ENCODE data around the gene BAIAP2L1.
A peak's percentile ranks its signal among the peaks of the same experiment; 100 is the strongest.

BAIAP2L1 gene

DNA sequence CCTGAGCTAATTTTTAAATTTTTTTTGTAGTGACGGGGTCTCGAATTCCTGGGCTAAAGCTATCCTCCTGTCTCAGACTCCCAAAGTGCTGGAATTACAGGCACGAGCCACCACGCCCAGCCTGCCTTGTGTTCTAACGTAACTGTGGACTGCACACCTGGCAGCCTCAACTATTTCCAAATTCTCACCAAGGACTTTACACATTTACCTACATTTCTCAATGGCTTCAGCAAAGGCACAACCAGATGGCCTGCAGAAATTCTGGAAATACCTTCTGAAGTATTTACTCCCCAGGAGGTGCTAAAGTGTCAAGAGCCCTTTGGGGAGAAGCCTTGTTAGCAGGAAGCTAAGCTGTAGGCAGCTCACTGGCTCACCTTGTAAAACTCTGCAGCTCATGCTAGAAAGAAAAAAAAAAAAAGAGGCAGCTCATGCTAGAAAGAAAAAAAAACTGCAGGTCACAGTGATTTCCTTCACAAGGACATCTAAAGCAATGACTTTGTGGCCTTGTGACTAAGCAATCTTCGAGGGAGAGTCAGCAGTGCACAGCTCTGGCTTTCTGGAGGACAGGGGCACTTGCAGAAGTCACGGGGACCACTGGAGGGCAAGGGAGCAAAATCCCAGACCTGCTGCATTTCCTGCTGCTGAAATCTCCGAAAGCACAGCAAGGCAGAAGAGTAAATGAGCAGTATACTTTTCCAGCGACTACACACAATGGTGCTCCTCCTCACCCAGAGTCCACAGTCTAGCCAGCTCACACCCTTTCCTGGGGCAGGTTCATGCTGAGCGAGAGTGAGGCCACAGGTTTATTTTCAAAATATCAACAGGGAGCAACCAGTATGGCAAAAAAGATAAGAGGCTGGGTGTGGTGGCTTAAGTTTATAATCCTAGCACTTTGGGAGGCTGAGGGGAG is 40.4 kb downstream of the BAIAP2L1 start:
- no peak overlapping the region for H2AFZ ChIP-seq (ENCODE audit: low read depth, low read length)
- H3K4me1 ChIP-seq (ENCODE audit: control insufficient read depth, insufficient read depth, low read depth, low read length) = peaks cover 19% of the 10 kb centered on the region
- 75% methylated on average over 10 of the region's 10 CpGs for WGBS
- H3K4ac ChIP-seq (ENCODE audit: low read depth in 1 of 2, low read length in 2 of 2) = no peak overlapping the region
- no peak overlapping the region for H4K8ac ChIP-seq (ENCODE audit: low read length)
- peaks cover 26% of the 10 kb centered on the region for H3K79me1 ChIP-seq (replicated peaks; ENCODE audit: low read length, poor library complexity, severe bottlenecking)
- H3K18ac ChIP-seq (ENCODE audit: low read depth in 1 of 2, low read length in 2 of 2) = peak overlapping the region in 1 of 2 experiments; percentile 50
- peak overlapping the region; percentile 70 for H3K27ac ChIP-seq (ENCODE audit: low read length, poor library complexity, severe bottlenecking)
- no peaks in the 10 kb centered on the region for H3K27me3 ChIP-seq (ENCODE audit: control insufficient read depth in 1 of 2, insufficient read depth in 1 of 2, low read length in 2 of 2)
- H2AK5ac ChIP-seq (ENCODE audit: low read length, severe bottlenecking) = no peak overlapping the region
- H2BK5ac ChIP-seq (ENCODE audit: low read depth, low read length, poor library complexity, severe bottlenecking) = no peak overlapping the region
- H2BK15ac ChIP-seq (ENCODE audit: low read depth, poor library complexity, severe bottlenecking) = no peak overlapping the region
- H3K23ac ChIP-seq (ENCODE audit: low read length in 2 of 2) = no peak overlapping the region
- no peak overlapping the region for H3K4me3 ChIP-seq (ENCODE audit: insufficient read depth in 1 of 2, low read depth in 1 of 2, low read length in 2 of 2)
- DNase-seq = peak; percentile 19
- peaks cover 0 to 18% of the 10 kb centered on the region in 2 experiments for H3K36me3 ChIP-seq (ENCODE audit: control insufficient read depth in 1 of 2, insufficient read depth in 2 of 2, low read depth in 1 of 2, low read length in 2 of 2)
- no peaks in the 10 kb centered on the region for H3K9me3 ChIP-seq (ENCODE audit: control insufficient read depth, low read length)
- no peak overlapping the region for H3K4me2 ChIP-seq (ENCODE audit: low read length, poor library complexity, severe bottlenecking)
- H2BK12ac ChIP-seq (ENCODE audit: low read length in 2 of 2) = no peak overlapping the region
- no peak overlapping the region for H4K91ac ChIP-seq (ENCODE audit: low read length)
- H2BK120ac ChIP-seq (ENCODE audit: low read depth, low read length) = no peak overlapping the region
- H3K14ac ChIP-seq (ENCODE audit: low read length in 2 of 2) = no peak overlapping the region
- H3K9ac ChIP-seq (ENCODE audit: low read length) = no peak overlapping the region

DNA sequence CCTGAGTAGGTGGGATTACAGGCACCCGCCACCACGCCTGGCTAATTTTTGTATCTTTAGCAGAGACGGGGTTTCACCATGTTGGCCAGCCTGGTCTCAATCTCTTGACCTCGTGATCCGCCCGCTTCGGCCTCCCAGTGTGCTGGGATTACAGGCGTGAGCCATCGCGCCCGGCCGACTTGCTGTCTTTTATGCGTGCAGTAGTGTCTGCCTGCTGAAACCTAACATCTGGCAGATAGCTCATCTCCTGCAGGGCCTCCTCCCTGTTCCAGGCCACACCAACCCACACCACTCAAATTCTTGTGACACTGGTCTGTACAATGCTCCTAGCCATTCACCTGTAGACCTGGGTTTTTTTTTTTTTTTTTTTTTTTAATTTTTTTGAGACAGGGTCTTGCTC is 41.5 kb downstream of the BAIAP2L1 start:
- Histone ChIP-seq H2BK120ac (ENCODE audit: low read depth, low read length) (no peak overlapping the region), H4K91ac (ENCODE audit: low read length) (no peak overlapping the region), H2BK5ac (ENCODE audit: low read depth, low read length, poor library complexity, severe bottlenecking) (no peak overlapping the region), H3K27ac (ENCODE audit: low read length, poor library complexity, severe bottlenecking) (no peak overlapping the region), H2BK15ac (ENCODE audit: low read depth, poor library complexity, severe bottlenecking) (no peak overlapping the region), H3K14ac (ENCODE audit: low read length in 2 of 2) (no peak overlapping the region), H3K18ac (ENCODE audit: low read depth in 1 of 2, low read length in 2 of 2) (no peak overlapping the region), H2AK5ac (ENCODE audit: low read length, severe bottlenecking) (no peak overlapping the region), H3K36me3 (ENCODE audit: control insufficient read depth in 1 of 2, insufficient read depth in 2 of 2, low read depth in 1 of 2, low read length in 2 of 2) (peaks cover 0 to 23% of the 10 kb centered on the region in 2 experiments), H3K9ac (ENCODE audit: low read length) (no peak overlapping the region), H3K4ac (ENCODE audit: low read depth in 1 of 2, low read length in 2 of 2) (no peak overlapping the region), H3K79me1 (replicated peaks; ENCODE audit: low read length, poor library complexity, severe bottlenecking) (peaks cover 20% of the 10 kb centered on the region), H2AFZ (ENCODE audit: low read depth, low read length) (no peak overlapping the region), H3K4me2 (ENCODE audit: low read length, poor library complexity, severe bottlenecking) (no peak overlapping the region), H2BK12ac (ENCODE audit: low read length in 2 of 2) (no peak overlapping the region), H3K4me1 (ENCODE audit: control insufficient read depth, insufficient read depth, low read depth, low read length) (peaks cover 27% of the 10 kb centered on the region), H3K4me3 (ENCODE audit: insufficient read depth in 1 of 2, low read depth in 1 of 2, low read length in 2 of 2) (no peak overlapping the region), H4K8ac (ENCODE audit: low read length) (no peak overlapping the region), H3K23ac (ENCODE audit: low read length in 2 of 2) (no peak overlapping the region), H3K27me3 (ENCODE audit: control insufficient read depth in 1 of 2, insufficient read depth in 1 of 2, low read length in 2 of 2) (no peaks in the 10 kb centered on the region), H3K9me3 (ENCODE audit: control insufficient read depth, low read length) (no peaks in the 10 kb centered on the region)
- WGBS = 97% methylated on average over 13 of the region's 13 CpGs
- DNase-seq = no peak

DNA sequence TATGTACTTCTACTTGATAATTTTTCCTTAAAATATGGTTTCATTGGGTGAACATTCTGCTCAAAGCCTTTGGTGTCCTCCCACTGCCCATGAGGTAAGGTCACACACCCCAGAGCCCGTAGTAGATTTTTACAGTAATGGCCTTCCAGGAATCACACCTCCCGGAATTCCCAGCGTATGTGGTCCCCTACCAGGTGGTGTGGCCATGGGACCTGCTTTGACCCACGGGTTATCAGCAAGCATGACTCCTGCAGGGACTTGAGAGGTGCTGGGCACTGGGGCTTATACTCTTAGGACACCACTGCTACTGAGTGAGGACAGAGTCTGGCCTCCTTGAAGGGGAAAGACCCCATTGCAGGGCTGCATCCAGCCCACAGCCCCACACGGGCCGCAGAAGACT is 42.2 kb downstream of the BAIAP2L1 start:
- H3K27ac ChIP-seq (ENCODE audit: low read length, poor library complexity, severe bottlenecking) = no peak overlapping the region
- WGBS = 98% methylated on average over 6 of the region's 6 CpGs
- no peaks in the 10 kb centered on the region for H3K27me3 ChIP-seq (ENCODE audit: control insufficient read depth in 1 of 2, insufficient read depth in 1 of 2, low read length in 2 of 2)
- no peak overlapping the region for H3K18ac ChIP-seq (ENCODE audit: low read depth in 1 of 2, low read length in 2 of 2)
- H4K91ac ChIP-seq (ENCODE audit: low read length) = no peak overlapping the region
- H3K4me2 ChIP-seq (ENCODE audit: low read length, poor library complexity, severe bottlenecking) = no peak overlapping the region
- no peak overlapping the region for H2AFZ ChIP-seq (ENCODE audit: low read depth, low read length)
- no peaks in the 10 kb centered on the region for H3K9me3 ChIP-seq (ENCODE audit: control insufficient read depth, low read length)
- no peak overlapping the region for H2BK5ac ChIP-seq (ENCODE audit: low read depth, low read length, poor library complexity, severe bottlenecking)
- no peak overlapping the region for H3K4me3 ChIP-seq (ENCODE audit: insufficient read depth in 1 of 2, low read depth in 1 of 2, low read length in 2 of 2)
- H3K23ac ChIP-seq (ENCODE audit: low read length in 2 of 2) = no peak overlapping the region
- peaks cover 0 to 23% of the 10 kb centered on the region in 2 experiments for H3K36me3 ChIP-seq (ENCODE audit: control insufficient read depth in 1 of 2, insufficient read depth in 2 of 2, low read depth in 1 of 2, low read length in 2 of 2)
- H3K14ac ChIP-seq (ENCODE audit: low read length in 2 of 2) = no peak overlapping the region
- no peak overlapping the region for H2BK15ac ChIP-seq (ENCODE audit: low read depth, poor library complexity, severe bottlenecking)
- no peak for DNase-seq
- no peak overlapping the region for H2BK12ac ChIP-seq (ENCODE audit: low read length in 2 of 2)
- no peak overlapping the region for H2BK120ac ChIP-seq (ENCODE audit: low read depth, low read length)
- H3K9ac ChIP-seq (ENCODE audit: low read length) = no peak overlapping the region
- H3K79me1 ChIP-seq (replicated peaks; ENCODE audit: low read length, poor library complexity, severe bottlenecking) = peaks cover 14% of the 10 kb centered on the region
- peak overlapping the region; percentile 86 for H2AK5ac ChIP-seq (ENCODE audit: low read length, severe bottlenecking)
- H4K8ac ChIP-seq (ENCODE audit: low read length) = no peak overlapping the region
- no peak overlapping the region for H3K4ac ChIP-seq (ENCODE audit: low read depth in 1 of 2, low read length in 2 of 2)
- peaks cover 28% of the 10 kb centered on the region for H3K4me1 ChIP-seq (ENCODE audit: control insufficient read depth, insufficient read depth, low read depth, low read length)

DNA sequence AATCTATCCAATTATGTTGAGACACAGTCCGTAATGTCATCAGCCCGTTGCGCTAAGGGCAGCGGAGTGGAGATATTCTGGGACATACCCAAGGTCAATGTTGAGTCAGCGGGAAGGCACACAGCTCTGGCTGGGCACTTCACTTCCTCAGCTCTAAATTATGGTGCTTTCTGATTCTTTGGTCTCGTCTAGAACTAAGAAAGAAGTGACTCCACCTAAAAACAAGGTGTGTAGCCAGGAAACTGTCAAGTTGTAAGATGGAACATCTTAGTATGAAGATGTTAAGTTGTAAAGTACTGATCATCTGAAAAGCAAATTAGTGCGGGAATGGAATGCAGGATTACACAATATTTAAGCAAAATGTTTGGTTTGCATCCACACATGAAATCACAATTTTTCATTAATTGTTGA is 43.1 kb downstream of the BAIAP2L1 start:
- no peak overlapping the region for H3K4me2 ChIP-seq (ENCODE audit: low read length, poor library complexity, severe bottlenecking)
- no peak overlapping the region for H3K23ac ChIP-seq (ENCODE audit: low read length in 2 of 2)
- H3K4me3 ChIP-seq (ENCODE audit: insufficient read depth in 1 of 2, low read depth in 1 of 2, low read length in 2 of 2) = no peak overlapping the region
- H2AFZ ChIP-seq (ENCODE audit: low read depth, low read length) = no peak overlapping the region
- H3K14ac ChIP-seq (ENCODE audit: low read length in 2 of 2) = no peak overlapping the region
- H3K27ac ChIP-seq (ENCODE audit: low read length, poor library complexity, severe bottlenecking) = peak overlapping the region; percentile 53
- H3K9ac ChIP-seq (ENCODE audit: low read length) = no peak overlapping the region
- H3K18ac ChIP-seq (ENCODE audit: low read depth in 1 of 2, low read length in 2 of 2) = no peak overlapping the region
- H3K36me3 ChIP-seq (ENCODE audit: control insufficient read depth in 1 of 2, insufficient read depth in 2 of 2, low read depth in 1 of 2, low read length in 2 of 2) = peaks cover 0 to 23% of the 10 kb centered on the region in 2 experiments
- no peak overlapping the region for H2AK5ac ChIP-seq (ENCODE audit: low read length, severe bottlenecking)
- no peak overlapping the region for H2BK5ac ChIP-seq (ENCODE audit: low read depth, low read length, poor library complexity, severe bottlenecking)
- H3K27me3 ChIP-seq (ENCODE audit: control insufficient read depth in 1 of 2, insufficient read depth in 1 of 2, low read length in 2 of 2) = no peaks in the 10 kb centered on the region
- H4K91ac ChIP-seq (ENCODE audit: low read length) = no peak overlapping the region
- no peak overlapping the region for H2BK120ac ChIP-seq (ENCODE audit: low read depth, low read length)
- no peaks in the 10 kb centered on the region for H3K9me3 ChIP-seq (ENCODE audit: control insufficient read depth, low read length)
- WGBS = 63% methylated on average over 6 of the region's 7 CpGs
- H3K4me1 ChIP-seq (ENCODE audit: control insufficient read depth, insufficient read depth, low read depth, low read length) = peaks cover 33% of the 10 kb centered on the region
- H4K8ac ChIP-seq (ENCODE audit: low read length) = no peak overlapping the region
- no peak overlapping the region for H2BK12ac ChIP-seq (ENCODE audit: low read length in 2 of 2)
- no peak overlapping the region for H2BK15ac ChIP-seq (ENCODE audit: low read depth, poor library complexity, severe bottlenecking)
- peak; percentile 76 for DNase-seq
- no peak overlapping the region for H3K4ac ChIP-seq (ENCODE audit: low read depth in 1 of 2, low read length in 2 of 2)
- H3K79me1 ChIP-seq (replicated peaks; ENCODE audit: low read length, poor library complexity, severe bottlenecking) = peaks cover 12% of the 10 kb centered on the region
